K562 (cell line): ENCODE data around the gene SEMA6D. TPM values are rescaled to one million over a fixed set of nuclear protein-coding genes. Genes with fewer than 3 reads are reported as not detected.

Experiments used
- ATAC-seq: fragments of 200-7000 bp; cut with Tn5 transposase; 3 replicates; pipeline ENCODE4 v1.9.1; 2020; ENCODE audit warnings: moderate library complexity
- BruUV-seq: library from RNA; stranded (reverse); fragments of 400-500 nt; replicated peaks from 2 replicates; lab custom pipeline; 2021; lab: Mats Ljungman, UMichigan
- CTCF ChIA-PET: fragments of 300-600 bp; formaldehyde crosslinking; extraction: SDS; loops from one replicate; lab custom pipeline; 2021; ENCODE audit warnings: low intra/inter-chr PET ratio; lab: Yijun Ruan, JAX
- POLR2A ChIA-PET: fragments of 300-600, 350-650 bp; sonication (Branson Sonifier 250); formaldehyde crosslinking; extraction: SDS; loops from one replicate; lab custom pipeline; 2021; ENCODE audit warnings: antibody characterized with exemption, inconsistent platforms; lab: Yijun Ruan, JAX
- DNase-seq, 4 experiments: peaks; one replicate each; pipeline versions ENCODE4 v3.0.0 to v3.0.0-alpha.2; 2011 to 2018; ENCODE audit warnings: low spot score in 3 of 4, mixed read lengths in 3 of 4; ENCODE audit errors: extremely low read depth in 1 of 4
- FAIRE-seq: peaks from 2 replicates; lab custom pipeline; 2011; peaks lifted over from hg19 to GRCh38; lab: Jason Lieb, UNC
- H2AFZ ChIP-seq: 2 replicates; pipeline ENCODE4 v1.6.0; 2011; ENCODE audit warnings: low read depth, low read length, control low read depth, inconsistent platforms
- H3K27ac ChIP-seq: fragments of 200-600 bp; 3 replicates; pipeline ENCODE4 v1.8.0; 2011; ENCODE audit warnings: low read depth, mild to moderate bottlenecking, control low read depth, inconsistent platforms, low read length, moderate library complexity, mixed read lengths; ENCODE audit errors: extremely low read depth
- H3K27me3 ChIP-seq, 2 experiments: fragments of 300-600 bp in 1 of 2; 2 replicates in 1 of 2; 3 replicates in 1 of 2; pipeline versions ENCODE4 v1.6.0 to v1.8.0; 2011; ENCODE audit warnings: inconsistent platforms in 2 of 2, low read length in 2 of 2, mild to moderate bottlenecking in 1 of 2, mixed read lengths in 1 of 2, moderate library complexity in 1 of 2; ENCODE audit not compliant: control insufficient read depth in 2 of 2, insufficient read depth in 2 of 2
- H3K36me3 ChIP-seq: fragments of 300-600 bp; 3 replicates; pipeline ENCODE4 v1.8.0; 2011; ENCODE audit warnings: mild to moderate bottlenecking, low read length, inconsistent platforms; ENCODE audit not compliant: control insufficient read depth, insufficient read depth
- H3K4me1 ChIP-seq, 2 experiments: fragments of 200-600 bp in 1 of 2; replicated peaks in 1 of 2; 2 replicates in 1 of 2; 3 replicates in 1 of 2; pipeline versions ENCODE4 v1.5.1 to v1.8.0; 2011; ENCODE audit warnings: inconsistent platforms in 2 of 2, low read length in 2 of 2, mild to moderate bottlenecking in 1 of 2, mixed read lengths in 1 of 2, moderate library complexity in 1 of 2; ENCODE audit not compliant: control insufficient read depth in 2 of 2, insufficient read depth in 2 of 2
- H3K4me2 ChIP-seq: 2 replicates; pipeline ENCODE4 v1.6.1; 2011; ENCODE audit warnings: low read length, control low read depth, inconsistent platforms, mixed read lengths; ENCODE audit not compliant: insufficient read depth
- H3K4me3 ChIP-seq: fragments of 200-600 bp; sonication (generic), shearing (Covaris generic); 2 replicates; pipeline ENCODE4 v1.5.1; 2016; ENCODE audit warnings: control low read depth, inconsistent platforms
- H3K79me2 ChIP-seq: fragments of 200-600 bp; 3 replicates; pipeline ENCODE4 v1.8.0; 2011; ENCODE audit warnings: low read length, inconsistent platforms; ENCODE audit not compliant: control insufficient read depth, insufficient read depth
- H3K9ac ChIP-seq, 2 experiments: 2 replicates each; pipeline versions ENCODE4 v1.6.0 to v1.6.1; 2011; ENCODE audit warnings: low read depth in 2 of 2, low read length in 2 of 2, control low read depth in 1 of 2, inconsistent platforms in 1 of 2, mild to moderate bottlenecking in 1 of 2, mixed read lengths in 1 of 2; ENCODE audit not compliant: insufficient read depth in 1 of 2
- H3K9me1 ChIP-seq: one replicate; pipeline ENCODE4 v1.6.0; 2011; ENCODE audit warnings: inconsistent platforms, mild to moderate bottlenecking, low read length, moderate library complexity; ENCODE audit not compliant: control insufficient read depth, insufficient read depth
- H3K9me3 ChIP-seq: replicated peaks from 2 replicates; pipeline ENCODE4 v1.5.1; 2011; ENCODE audit warnings: low read depth, low read length, inconsistent platforms; ENCODE audit not compliant: control insufficient read depth, insufficient read depth
- H4K20me1 ChIP-seq: replicated peaks from 2 replicates; pipeline ENCODE4 v1.6.1; 2011; ENCODE audit warnings: low read length, inconsistent platforms, mixed read lengths; ENCODE audit not compliant: control insufficient read depth, insufficient read depth
- ATF3 ChIP-seq, 2 experiments: fragments of 450-650 bp in 1 of 2; sonication (generic) in 1 of 2; formaldehyde crosslinking in 1 of 2; IDR thresholded peaks in 1 of 2; conservative IDR thresholded peaks in 1 of 2; 2 replicates each; pipeline versions ENCODE4 v1.6.1 to v1.8.1; 2016 to 2023; ENCODE audit warnings: mild to moderate bottlenecking in 2 of 2, moderate library complexity in 2 of 2, inconsistent platforms in 1 of 2, missing genetic modification reagents in 1 of 2
- CAMTA2 ChIP-seq: fragments of 250-450 bp; sonication (Bioruptor Pico); conservative IDR thresholded peaks from 2 replicates; pipeline ENCODE4 v1.5.1; 2022
- HDGF ChIP-seq: fragments of 450-650 bp; IDR thresholded peaks from 2 replicates; pipeline ENCODE4 v1.6.1; 2016
- MCM2 ChIP-seq: fragments of 450-650 bp; IDR thresholded peaks from 2 replicates; pipeline ENCODE4 v1.6.1; 2017; ENCODE audit warnings: low read depth, mild to moderate bottlenecking
- MCM3 ChIP-seq: fragments of 450-650 bp; IDR thresholded peaks from 2 replicates; pipeline ENCODE4 v1.6.1; 2016
- PBX2 ChIP-seq, 2 experiments: IDR thresholded peaks in 1 of 2; conservative IDR thresholded peaks in 1 of 2; 2 replicates each; pipeline ENCODE4 v1.6.1; 2016; ENCODE audit warnings: low read depth in 2 of 2, mild to moderate bottlenecking in 1 of 2, missing compliant biosample characterization in 1 of 2, missing genetic modification characterization in 1 of 2, moderate library complexity in 1 of 2
- SLC30A9 ChIP-seq: fragments of 250-450 bp; sonication (Bioruptor Pico); IDR thresholded peaks from 2 replicates; pipeline ENCODE4 v1.8.0; 2022; ENCODE audit warnings: mild to moderate bottlenecking, moderate library complexity
- XRCC3 ChIP-seq: fragments of 450-650 bp; IDR thresholded peaks from 2 replicates; pipeline ENCODE4 v1.6.1; 2017; ENCODE audit warnings: mild to moderate bottlenecking, moderate library complexity
- YY1 ChIP-seq, 3 experiments: IDR thresholded peaks; 2 replicates each; pipeline ENCODE4 v1.6.1; 2011; ENCODE audit warnings: low read length in 2 of 3, mild to moderate bottlenecking in 2 of 3, moderate library complexity in 2 of 3, borderline replicate concordance in 1 of 3, control low read depth in 1 of 3, low read depth in 1 of 3; ENCODE audit not compliant: insufficient read depth in 3 of 3, insufficient replicate concordance in 2 of 3, control insufficient read depth in 1 of 3, insufficient read length in 1 of 3; ENCODE audit errors: extremely low read depth in 1 of 3
- ZBTB17 ChIP-seq: fragments of 450-650 bp; formaldehyde crosslinking; IDR thresholded peaks from 2 replicates; pipeline ENCODE4 v1.4.0; 2020; ENCODE audit warnings: mild to moderate bottlenecking
- ZFPM2 ChIP-seq: fragments of 250-450 bp; sonication (Bioruptor Pico); IDR thresholded peaks from 2 replicates; pipeline ENCODE4 v1.5.1; 2022; ENCODE audit warnings: mild to moderate bottlenecking
- ZNF133 ChIP-seq: fragments of 250-450 bp; sonication (Bioruptor Pico); IDR thresholded peaks from 2 replicates; pipeline ENCODE4 v1.4.0; 2020; ENCODE audit warnings: mild to moderate bottlenecking
- ZNF174 ChIP-seq: fragments of 250-450 bp; sonication (Bioruptor Pico); IDR thresholded peaks from 2 replicates; pipeline ENCODE4 v1.4.0; 2020; ENCODE audit warnings: mild to moderate bottlenecking
- ZNF507 ChIP-seq: conservative IDR thresholded peaks from 2 replicates; pipeline ENCODE4 v1.6.1; 2017; ENCODE audit warnings: missing genetic modification characterization, missing compliant biosample characterization
- WGBS: fragments of 100-300 bp; shearing (Covaris generic); methylation state at CpG from one replicate; pipeline ENCODE4 v1.1.6; 2016; ENCODE audit warnings: low coverage, mixed read lengths; ENCODE audit not compliant: insufficient coverage; ENCODE audit errors: missing lambda C conversion rate; 5-methylcytosine and 5-hydroxymethylcytosine counted together
- in situ Hi-C: fragments of 300-500 bp; cut with MboI; formaldehyde crosslinking; loops from 4 replicates; pipeline ENCODE4 v1.15.0; 2018; ENCODE audit warnings: inconsistent platforms, mixed read lengths
- intact Hi-C: fragments of 100-400 bp; cut with micrococcal nuclease; formaldehyde crosslinking; loops from 2 replicates; pipeline ENCODE4 v1.14.2; 2022
- polyA plus RNA-seq, 8 experiments: library from polyadenylated mRNA; depleted of rRNA in 4 of 8; stranded (reverse) in 5 of 8; unstranded in 3 of 8; fragments of >200 nt; fragmentation: Nextera tagmentation in 2 of 8; fragmentation: Illumina TruSeq in 1 of 8; extraction: Ambion mirVana in 2 of 8; extraction: Trizol in 1 of 8; gene quantifications; 2 replicates each; pipeline versions ENCODE4 v1.2.1 to v1.2.3, GENCODE V29; 2011 to 2014; ENCODE audit warnings: inconsistent platforms in 1 of 8, missing spikeins in 1 of 8
- total RNA-seq, 7 experiments: library from RNA; depleted of rRNA in 6 of 7; stranded (reverse); fragments of >200 nt in 6 of 7; fragmentation: Illumina TruSeq in 2 of 7; extraction: Trizol in 2 of 7; gene quantifications; 2 replicates each; pipeline versions ENCODE4 v1.2.1 to v1.2.3, GENCODE V29; 2011 to 2021; ENCODE audit warnings: low replicate concordance in 1 of 7
- TF ChIP-seq, protein P1 (sequence below): fragments of 450-650 bp; IDR thresholded peaks from 2 replicates; pipeline ENCODE4 v1.6.1; 2018; ENCODE audit not compliant: partially characterized antibody

The SEMA6D gene
- total and polyA plus RNA-seq, 9 of the 15 experiments (the other 6 are each of a cell fraction or from before 2014, with no cell fraction given), result not detected

DNA sequence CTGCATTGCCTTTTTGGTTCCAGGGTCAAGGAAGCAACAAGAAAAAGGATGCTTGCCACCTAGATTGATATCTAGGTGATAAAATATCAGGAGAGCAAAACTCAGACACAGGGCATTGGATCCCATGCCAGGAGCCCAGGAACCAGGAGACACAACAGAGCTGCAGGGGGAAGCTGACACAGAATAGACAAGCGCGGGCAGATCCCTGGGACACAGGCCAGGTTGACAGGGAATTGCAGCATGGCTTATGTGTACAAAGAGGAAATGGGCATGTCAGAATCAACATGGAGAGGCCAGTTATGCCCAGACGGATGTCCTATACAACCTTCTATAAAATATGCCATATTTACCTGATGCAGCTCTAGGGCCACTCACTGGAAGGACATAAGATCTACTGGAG is 84.2 kb downstream of the SEMA6D start:
- ATAC-seq, result no peak
- H4K20me1 ChIP-seq, result no peaks in the 10 kb centered on the region
- no peaks in the 10 kb centered on the region for H3K9me1 ChIP-seq
- H3K4me1 ChIP-seq, result no peaks in the 10 kb centered on the region
- no peaks in the 10 kb centered on the region for H3K79me2 ChIP-seq
- H3K9ac ChIP-seq, result no peak overlapping the region
- intact Hi-C loops, result no loop called here
- no peak overlapping the region for H3K4me3 ChIP-seq
- no peaks in the 10 kb centered on the region for H3K36me3 ChIP-seq
- no peak for DNase-seq
- no peak overlapping the region for H2AFZ ChIP-seq
- in situ Hi-C loops, result no loop called here
- WGBS, result 2% methylated on average over 3 of the region's 3 CpGs
- BruUV-seq, result no TSS peak
- H3K4me2 ChIP-seq, result no peak overlapping the region
- POLR2A ChIA-PET, result no interaction called here
- no peaks in the 10 kb centered on the region for H3K9me3 ChIP-seq
- no peak overlapping the region for H3K27ac ChIP-seq
- no peaks in the 10 kb centered on the region for H3K27me3 ChIP-seq
- no peak for FAIRE-seq
- CTCF ChIA-PET, result no interaction called here
- TF ChIP-seq XRCC3 (no peak), MCM2 (no peak), ZFPM2 (CRISPR knock-in tag) (no peak), ZNF174 (CRISPR knock-in tag) (no peak), MCM3 (no peak), CAMTA2 (CRISPR knock-in tag) (no peak), PBX2 (CRISPR knock-in tag; IDR thresholded peaks at IDR 0.05; ENCODE audit: low read depth) (no peak), PBX2 (tag; conservative IDR thresholded peaks at IDR 0.05; ENCODE audit: low read depth) (no peak), HDGF (no peak), ZNF507 (tag) (no peak), ZNF133 (CRISPR knock-in tag) (no peak), YY1 (IDR thresholded peaks at IDR 0.05; ENCODE audit: borderline replicate concordance in 1 of 3, control insufficient read depth in 1 of 3, extremely low read depth in 1 of 3, insufficient read depth in 3 of 3, insufficient read length in 1 of 3, insufficient replicate concordance in 2 of 3, low read depth in 1 of 3, low read length in 2 of 3) (no peak), ATF3 (IDR thresholded peaks at IDR 0.05) (no peak), ATF3 (CRISPR knock-in tag; conservative IDR thresholded peaks at IDR 0.05) (no peak), ZBTB17 (no peak), SLC30A9 (CRISPR knock-in tag) (no peak)
- TF ChIP-seq, protein P1, sequence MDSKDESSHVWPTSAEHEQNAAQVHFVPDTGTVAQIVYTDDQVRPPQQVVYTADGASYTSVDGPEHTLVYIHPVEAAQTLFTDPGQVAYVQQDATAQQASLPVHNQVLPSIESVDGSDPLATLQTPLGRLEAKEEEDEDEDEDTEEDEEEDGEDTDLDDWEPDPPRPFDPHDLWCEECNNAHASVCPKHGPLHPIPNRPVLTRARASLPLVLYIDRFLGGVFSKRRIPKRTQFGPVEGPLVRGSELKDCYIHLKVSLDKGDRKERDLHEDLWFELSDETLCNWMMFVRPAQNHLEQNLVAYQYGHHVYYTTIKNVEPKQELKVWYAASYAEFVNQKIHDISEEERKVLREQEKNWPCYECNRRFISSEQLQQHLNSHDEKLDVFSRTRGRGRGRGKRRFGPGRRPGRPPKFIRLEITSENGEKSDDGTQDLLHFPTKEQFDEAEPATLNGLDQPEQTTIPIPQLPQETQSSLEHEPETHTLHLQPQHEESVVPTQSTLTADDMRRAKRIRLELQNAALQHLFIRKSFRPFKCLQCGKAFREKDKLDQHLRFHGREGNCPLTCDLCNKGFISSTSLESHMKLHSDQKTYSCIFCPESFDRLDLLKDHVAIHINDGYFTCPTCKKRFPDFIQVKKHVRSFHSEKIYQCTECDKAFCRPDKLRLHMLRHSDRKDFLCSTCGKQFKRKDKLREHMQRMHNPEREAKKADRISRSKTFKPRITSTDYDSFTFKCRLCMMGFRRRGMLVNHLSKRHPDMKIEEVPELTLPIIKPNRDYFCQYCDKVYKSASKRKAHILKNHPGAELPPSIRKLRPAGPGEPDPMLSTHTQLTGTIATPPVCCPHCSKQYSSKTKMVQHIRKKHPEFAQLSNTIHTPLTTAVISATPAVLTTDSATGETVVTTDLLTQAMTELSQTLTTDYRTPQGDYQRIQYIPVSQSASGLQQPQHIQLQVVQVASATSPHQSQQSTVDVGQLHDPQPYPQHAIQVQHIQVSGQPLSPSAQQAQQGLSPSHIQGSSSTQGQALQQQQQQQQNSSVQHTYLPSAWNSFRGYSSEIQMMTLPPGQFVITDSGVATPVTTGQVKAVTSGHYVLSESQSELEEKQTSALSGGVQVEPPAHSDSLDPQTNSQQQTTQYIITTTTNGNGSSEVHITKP, result no peak
